IMR-90 (cell line): ENCODE measurements around the gene PDC. TPM values are rescaled to one million over a fixed set of nuclear protein-coding genes. Genes with fewer than 3 reads are reported as not detected.

ENCODE experiments used
- ATAC-seq: fragments of 200-7000 bp; cut with Tn5 transposase; 2 replicates; pipeline ENCODE4 v1.9.1; 2020; ENCODE audit warnings: low read depth, mild to moderate bottlenecking, moderate library complexity
- BruUV-seq: library from RNA; stranded (reverse); fragments of 400-500 nt; replicated peaks from 2 replicates; lab custom pipeline; 2021; lab: Mats Ljungman, UMichigan
- CTCF ChIA-PET: fragments of 300-600 bp; formaldehyde crosslinking; extraction: SDS; loops from one replicate; lab custom pipeline; 2021; ENCODE audit warnings: antibody characterized with exemption; lab: Yijun Ruan, JAX
- POLR2A ChIA-PET: fragments of 300-600 bp; sonication (Branson Sonifier 250); formaldehyde crosslinking; loops from one replicate; lab custom pipeline; 2022; ENCODE audit warnings: antibody characterized with exemption; ENCODE audit not compliant: unreplicated experiment; lab: Charles Lee
- DNase-seq: peaks from one replicate; pipeline ENCODE4 v3.0.0; 2013
- H2AFZ ChIP-seq: replicated peaks from 2 replicates; pipeline ENCODE3; 2013; ENCODE audit warnings: low read length, mild to moderate bottlenecking; ENCODE audit not compliant: poor library complexity
- H2AK5ac ChIP-seq: 2 replicates; pipeline ENCODE4 v1.6.1; 2013; ENCODE audit warnings: low read depth, low read length, inconsistent platforms
- H2AK9ac ChIP-seq: replicated peaks from 2 replicates; pipeline ENCODE3; 2013; ENCODE audit warnings: mild to moderate bottlenecking, low read depth, low read length, moderate library complexity; ENCODE audit not compliant: poor library complexity
- H2BK120ac ChIP-seq: 2 replicates; pipeline ENCODE4 v1.6.1; 2013; ENCODE audit warnings: low read depth, low read length, inconsistent platforms
- H2BK15ac ChIP-seq: 3 replicates; pipeline ENCODE4 v1.6.1; 2013; ENCODE audit warnings: low read depth, low read length, inconsistent platforms
- H2BK20ac ChIP-seq: 2 replicates; pipeline ENCODE4 v1.6.1; 2013; ENCODE audit warnings: low read depth, mild to moderate bottlenecking, inconsistent platforms, low read length, moderate library complexity
- H2BK5ac ChIP-seq: 2 replicates; pipeline ENCODE4 v1.6.1; 2013; ENCODE audit warnings: mild to moderate bottlenecking, low read depth, low read length, inconsistent platforms; ENCODE audit not compliant: poor library complexity, severe bottlenecking
- H3K14ac ChIP-seq: replicated peaks from 2 replicates; pipeline ENCODE4 v1.6.1; 2013; ENCODE audit warnings: low read depth, low read length, inconsistent platforms
- H3K18ac ChIP-seq: 2 replicates; pipeline ENCODE4 v1.6.1; 2013; ENCODE audit warnings: low read depth, low read length, control low read depth
- H3K23ac ChIP-seq: 2 replicates; pipeline ENCODE4 v1.6.1; 2013; ENCODE audit warnings: low read depth, low read length, inconsistent platforms
- H3K27ac ChIP-seq: 2 replicates; pipeline ENCODE4 v1.5.1; 2013; ENCODE audit warnings: mild to moderate bottlenecking, control low read depth, low read length; ENCODE audit not compliant: insufficient read depth
- H3K27me3 ChIP-seq: 2 replicates; pipeline ENCODE4 v1.6.1; 2013; ENCODE audit warnings: low read length; ENCODE audit not compliant: control insufficient read depth, insufficient read depth
- H3K36me3 ChIP-seq: 2 replicates; pipeline ENCODE4 v1.6.1; 2013; ENCODE audit warnings: low read length, mixed read lengths; ENCODE audit not compliant: control insufficient read depth, insufficient read depth
- H3K4ac ChIP-seq: 2 replicates; pipeline ENCODE4 v1.6.1; 2013; ENCODE audit warnings: low read depth, low read length, inconsistent platforms
- H3K4me1 ChIP-seq: 2 replicates; pipeline ENCODE4 v1.6.1; 2013; ENCODE audit warnings: low read length, mixed read lengths; ENCODE audit not compliant: control insufficient read depth, insufficient read depth
- H3K4me2 ChIP-seq: 2 replicates; pipeline ENCODE4 v1.6.1; 2013; ENCODE audit warnings: low read depth, mild to moderate bottlenecking, control low read depth, low read length, moderate library complexity
- H3K4me3 ChIP-seq: 2 replicates; pipeline ENCODE4 v1.5.1; 2013; ENCODE audit warnings: low read depth, mild to moderate bottlenecking, control low read depth, low read length, moderate library complexity; ENCODE audit not compliant: insufficient read depth
- H3K56ac ChIP-seq: 2 replicates; pipeline ENCODE4 v1.6.1; 2013; ENCODE audit warnings: low read length, inconsistent platforms; ENCODE audit not compliant: insufficient read depth; ENCODE audit errors: extremely low read depth
- H3K79me1 ChIP-seq, 2 experiments: 2 replicates each; pipeline ENCODE4 v1.6.1; 2013; ENCODE audit warnings: low read length in 2 of 2, inconsistent platforms in 1 of 2, low read depth in 1 of 2
- H3K9ac ChIP-seq: 2 replicates; pipeline ENCODE4 v1.6.1; 2013; ENCODE audit warnings: low read depth, low read length, control low read depth
- H3K9me1 ChIP-seq: 2 replicates; pipeline ENCODE4 v1.6.1; 2013; ENCODE audit warnings: low read length, inconsistent platforms; ENCODE audit not compliant: insufficient read depth
- H3K9me3 ChIP-seq: 2 replicates; pipeline ENCODE4 v1.6.1; 2013; ENCODE audit warnings: low read length; ENCODE audit not compliant: control insufficient read depth, insufficient read depth
- H4K20me1 ChIP-seq: 2 replicates; pipeline ENCODE4 v1.6.1; 2013; ENCODE audit warnings: low read length, inconsistent platforms; ENCODE audit not compliant: insufficient read depth
- H4K5ac ChIP-seq: 2 replicates; pipeline ENCODE4 v1.6.1; 2013; ENCODE audit warnings: mild to moderate bottlenecking, low read depth, low read length, control low read depth
- H4K8ac ChIP-seq, 2 experiments: 2 replicates each; pipeline ENCODE4 v1.6.1; 2013; ENCODE audit warnings: low read depth in 2 of 2, low read length in 2 of 2, control low read depth in 1 of 2, inconsistent platforms in 1 of 2
- H4K91ac ChIP-seq: 2 replicates; pipeline ENCODE4 v1.6.1; 2013; ENCODE audit warnings: low read depth, low read length, inconsistent platforms; ENCODE audit not compliant: insufficient read depth
- FOS ChIP-seq: fragments of 150-350 bp; IDR thresholded peaks from 2 replicates; pipeline ENCODE4 v1.6.1; 2016; ENCODE audit warnings: low read depth, low read length
- MXI1 ChIP-seq: IDR thresholded peaks from 2 replicates; pipeline ENCODE4 v1.6.1; 2012; ENCODE audit warnings: low read depth, mild to moderate bottlenecking, low read length, moderate library complexity, borderline replicate concordance
- POLR2A ChIP-seq: IDR thresholded peaks from 2 replicates; pipeline ENCODE4 v1.6.1; 2012; ENCODE audit warnings: mild to moderate bottlenecking, low read depth, low read length
- WGBS, 2 experiments: methylation state at CpG; one replicate each; pipeline versions ENCODE4 v1.1.5 to v1.1.7; 2013; ENCODE audit warnings: missing lambda C conversion rate in 2 of 2; ENCODE audit not compliant: insufficient read length in 1 of 2; ENCODE audit errors: extremely low coverage in 2 of 2; 5-methylcytosine and 5-hydroxymethylcytosine counted together
- dilution Hi-C: fragments of 300-500 bp; cut with HindIII; formaldehyde crosslinking; loops from one replicate; pipeline ENCODE4 v1.14.3; 2018; ENCODE audit warnings: low sequenced_read_pairs; ENCODE audit not compliant: unreplicated experiment
- in situ Hi-C: fragments of 300-500 bp; cut with MboI; formaldehyde crosslinking; loops from 3 replicates; pipeline ENCODE4 v1.14.3; 2019; ENCODE audit warnings: low sequenced_read_pairs, inconsistent platforms, mixed read lengths
- intact Hi-C: fragments of 100-400 bp; cut with micrococcal nuclease; formaldehyde crosslinking; loops from 2 replicates; pipeline ENCODE4 v1.10.0; 2022
- polyA plus RNA-seq, 3 experiments: library from polyadenylated mRNA; depleted of rRNA; stranded (reverse); fragments of >200 nt; gene quantifications; 2 replicates each; pipeline ENCODE4 v1.2.3, GENCODE V29; 2012; ENCODE audit warnings: low replicate concordance in 1 of 3
- total RNA-seq: library from RNA; depleted of rRNA; stranded (reverse); fragments of >200 nt; gene quantifications from 2 replicates; pipeline ENCODE4 v1.2.3, GENCODE V29; 2012

The PDC gene
- total and polyA plus RNA-seq, 2 of the 4 experiments (the other 2 are of a cell fraction), result not detected

- H2AK9ac ChIP-seq, result no peak overlapping the region
- no peak overlapping the region for H2BK15ac ChIP-seq
- no peak overlapping the region for H4K5ac ChIP-seq
- dilution Hi-C loops, result no loop called here
- BruUV-seq, result no TSS peak
- H3K9me3 ChIP-seq, result no peaks in the 10 kb centered on the region
- no peak overlapping the region for H2AK5ac ChIP-seq
- no peak overlapping the region for H3K14ac ChIP-seq
- H3K9me1 ChIP-seq, result no peaks in the 10 kb centered on the region
- no peaks in the 10 kb centered on the region for H3K4me1 ChIP-seq
- H4K8ac ChIP-seq, result no peak overlapping the region
- no peak overlapping the region for H2BK20ac ChIP-seq
- H3K79me1 ChIP-seq, result no peaks in the 10 kb centered on the region
- H3K36me3 ChIP-seq, result no peaks in the 10 kb centered on the region
- no peak overlapping the region for H3K4me3 ChIP-seq
- CTCF ChIA-PET, result no interaction called here
- H3K27ac ChIP-seq, result no peak overlapping the region
- H4K91ac ChIP-seq, result no peak overlapping the region
- intact Hi-C loops, result no loop called here
- H2BK120ac ChIP-seq, result no peak overlapping the region
- H2BK5ac ChIP-seq, result no peak overlapping the region
- H3K27me3 ChIP-seq, result no peaks in the 10 kb centered on the region
- in situ Hi-C loops, result no loop called here
- H3K56ac ChIP-seq, result no peak overlapping the region
- H3K23ac ChIP-seq, result no peak overlapping the region
- H3K4me2 ChIP-seq, result no peak overlapping the region
- TF ChIP-seq MXI1 (no peak), FOS (no peak), POLR2A (no peak)
- ATAC-seq, result no peak
- no peaks in the 10 kb centered on the region for H4K20me1 ChIP-seq
- POLR2A ChIA-PET, result interaction anchor here (0.7 kb wide), 1 partner anchor 19 kb away, joined by 3 read pairs; no protein-coding TSS in a partner anchor
- DNase-seq, result no peak
- H2AFZ ChIP-seq, result no peak overlapping the region
- no peak overlapping the region for H3K9ac ChIP-seq
- WGBS, 2 experiments, result 100% methylated on average over 1 of the region's 3 CpGs; no CpG with 5 or more reads in 1 of the 2 experiments
- H3K18ac ChIP-seq, result no peak overlapping the region
- no peak overlapping the region for H3K4ac ChIP-seq
Observed at GRCh38 chr1:186463926-186464325, 3.0 kb upstream of the PDC start.
